GM18867 (cell line): Measurements from ENCODE around the gene MYB.
"Not testable (repeated sequence)": the region's sequence is repeated elsewhere in the genome, so short reads cannot be mapped to it uniquely, and the experiment has no call there.

Source experiments
- ATAC-seq: cut with Tn5 transposase; IDR thresholded peaks from one replicate; pipeline ENCODE4 v1.9.1; 2021; ENCODE audit warnings: mild to moderate bottlenecking, moderate library complexity; ENCODE audit not compliant: unreplicated experiment

The MYB gene

DNA sequence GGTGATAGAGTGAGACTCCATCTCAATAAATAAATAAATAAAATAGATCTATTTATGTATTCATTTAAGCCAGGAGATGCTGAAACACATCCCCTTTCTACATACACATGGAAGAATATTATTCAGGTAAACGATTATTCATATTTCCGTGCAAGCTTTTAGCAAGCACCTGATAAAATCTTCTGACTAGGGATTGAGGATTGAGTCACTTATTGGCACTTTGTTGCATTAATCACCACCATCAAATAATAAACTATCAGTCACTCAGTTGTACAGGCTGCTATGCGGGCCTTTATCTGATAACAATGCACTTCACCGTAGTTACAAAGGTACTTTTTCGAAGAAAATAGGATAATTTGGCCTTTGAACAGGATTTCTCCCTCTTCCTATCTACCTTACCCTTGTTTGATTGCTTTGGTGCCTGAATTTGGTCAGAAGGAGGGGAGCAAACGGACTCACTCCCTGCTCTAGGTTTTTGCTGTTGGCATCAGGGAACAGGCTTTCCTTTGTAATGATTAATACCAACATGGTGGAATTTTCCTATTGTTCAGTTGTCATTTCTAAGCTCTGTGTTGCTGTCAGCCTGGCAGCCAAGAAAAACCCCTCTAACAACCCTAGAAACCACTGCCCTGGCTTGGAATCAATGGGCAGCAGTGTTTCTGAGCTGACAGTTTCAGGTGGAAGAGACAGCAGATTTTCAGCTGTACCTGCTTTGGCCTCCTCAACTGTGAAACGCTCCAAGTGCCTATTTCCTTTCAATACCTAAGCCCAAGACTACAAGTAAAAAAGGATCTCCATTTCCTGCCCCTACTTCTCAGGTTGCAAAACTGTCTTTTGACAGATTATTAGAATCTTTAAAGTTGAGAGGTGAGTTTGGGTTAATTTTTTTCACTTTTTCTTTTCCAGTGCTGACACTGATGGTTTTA is 63.0 kb downstream of the MYB start:
- ATAC-seq, result no peak

DNA sequence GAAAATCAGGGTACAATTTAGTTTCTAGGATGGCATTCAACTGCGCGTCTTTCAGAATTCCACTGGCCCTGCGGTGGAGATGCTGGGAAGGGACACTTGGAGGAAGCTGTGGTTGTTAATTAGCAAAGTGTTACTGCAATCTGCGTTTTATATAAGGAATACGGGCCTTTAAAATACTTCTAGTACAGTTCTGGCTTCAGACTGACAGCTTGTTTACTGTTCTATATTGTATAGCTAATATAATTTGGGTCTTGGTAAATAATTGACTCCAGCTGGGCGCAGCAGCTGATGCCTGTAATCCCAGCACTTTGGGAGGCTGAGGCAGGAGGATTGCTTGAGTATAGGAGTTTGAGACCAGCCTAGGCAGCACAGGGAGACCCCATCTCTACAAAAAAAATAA is 63.7 kb downstream of the MYB start:
- no peak for ATAC-seq

DNA sequence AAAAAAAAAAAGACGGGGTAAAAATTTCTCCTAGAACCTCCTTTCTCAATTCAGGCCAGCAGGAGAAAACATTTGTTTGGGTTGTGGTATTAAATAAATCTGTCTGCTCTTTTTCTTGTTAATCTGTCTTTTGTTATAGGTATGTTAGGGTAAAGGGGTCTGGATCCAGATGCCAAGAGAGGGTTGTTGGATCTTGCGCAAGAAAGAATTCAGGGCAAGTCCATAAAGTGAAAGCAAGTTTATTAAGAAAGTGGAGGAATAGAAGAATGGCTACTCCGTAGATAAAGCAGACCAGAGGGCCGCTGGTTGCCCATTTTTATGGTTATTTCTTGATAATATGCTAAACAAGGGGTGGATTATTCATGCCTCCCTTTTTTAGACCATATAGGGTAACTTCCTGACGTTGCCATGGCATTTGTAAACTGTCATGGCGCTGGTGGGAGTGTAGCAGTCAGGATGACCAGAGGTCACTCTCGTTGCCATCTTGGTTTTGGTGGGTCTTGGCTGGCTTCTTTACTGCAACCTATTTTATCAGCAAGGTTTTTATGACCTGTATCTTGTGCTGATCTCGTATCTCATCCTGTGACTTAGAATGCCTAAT is 65.4 kb downstream of the MYB start:
- ATAC-seq, result not testable (repeated sequence)

DNA sequence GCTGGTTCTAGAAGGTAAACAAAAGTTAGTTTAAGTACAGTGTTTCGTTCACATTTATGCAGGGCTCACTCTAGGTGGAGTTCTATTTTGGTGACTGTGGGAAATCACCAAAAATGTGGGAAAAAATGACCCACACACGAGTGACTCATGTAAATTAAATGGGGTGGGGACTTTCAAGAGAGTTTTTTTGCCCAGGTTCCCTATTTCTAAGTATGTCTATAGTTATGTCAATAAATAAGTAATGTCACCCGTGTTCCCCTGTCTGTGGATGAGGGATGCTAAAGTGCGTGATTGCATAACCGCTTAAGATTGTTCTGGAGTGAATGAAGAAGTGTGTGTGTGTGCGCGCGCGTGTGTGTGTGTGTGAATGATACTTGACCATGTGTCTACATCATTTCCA is 69.1 kb downstream of the MYB start:
- no peak for ATAC-seq

DNA sequence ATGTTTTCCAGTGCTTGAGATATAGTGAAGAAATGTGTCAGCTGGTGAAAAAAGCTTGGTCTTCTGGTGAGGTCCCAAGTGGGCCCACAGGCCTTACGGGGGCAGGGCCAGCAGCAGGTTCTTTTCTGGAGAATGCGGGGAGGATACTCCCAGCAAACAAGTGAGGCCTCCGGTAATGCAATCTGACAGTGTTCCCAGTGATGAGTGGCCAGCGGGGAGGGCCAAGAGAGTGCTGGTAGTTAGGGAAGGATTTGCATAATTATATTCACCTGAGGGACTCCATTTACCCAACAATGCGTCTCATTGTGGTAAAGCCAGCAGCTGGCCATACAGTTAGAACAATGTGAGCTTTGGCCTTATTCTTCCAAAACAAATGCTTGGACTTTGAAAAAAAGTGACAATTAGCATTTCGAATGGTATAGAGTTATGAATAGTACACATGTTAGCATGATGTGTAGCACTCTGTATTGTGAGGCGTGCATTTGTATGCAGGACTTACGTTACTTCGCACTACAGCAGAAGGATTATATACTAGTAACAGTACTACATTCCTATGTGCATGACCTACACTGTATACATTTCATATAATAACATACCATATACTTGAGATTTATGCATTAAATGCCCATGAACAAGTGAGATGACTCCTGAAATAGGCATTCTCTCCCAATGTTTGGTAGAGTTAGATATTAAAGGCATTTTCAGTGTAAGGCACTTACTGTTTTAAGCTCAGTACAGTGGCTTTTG is 69.8 kb downstream of the MYB start:
- no peak for ATAC-seq

DNA sequence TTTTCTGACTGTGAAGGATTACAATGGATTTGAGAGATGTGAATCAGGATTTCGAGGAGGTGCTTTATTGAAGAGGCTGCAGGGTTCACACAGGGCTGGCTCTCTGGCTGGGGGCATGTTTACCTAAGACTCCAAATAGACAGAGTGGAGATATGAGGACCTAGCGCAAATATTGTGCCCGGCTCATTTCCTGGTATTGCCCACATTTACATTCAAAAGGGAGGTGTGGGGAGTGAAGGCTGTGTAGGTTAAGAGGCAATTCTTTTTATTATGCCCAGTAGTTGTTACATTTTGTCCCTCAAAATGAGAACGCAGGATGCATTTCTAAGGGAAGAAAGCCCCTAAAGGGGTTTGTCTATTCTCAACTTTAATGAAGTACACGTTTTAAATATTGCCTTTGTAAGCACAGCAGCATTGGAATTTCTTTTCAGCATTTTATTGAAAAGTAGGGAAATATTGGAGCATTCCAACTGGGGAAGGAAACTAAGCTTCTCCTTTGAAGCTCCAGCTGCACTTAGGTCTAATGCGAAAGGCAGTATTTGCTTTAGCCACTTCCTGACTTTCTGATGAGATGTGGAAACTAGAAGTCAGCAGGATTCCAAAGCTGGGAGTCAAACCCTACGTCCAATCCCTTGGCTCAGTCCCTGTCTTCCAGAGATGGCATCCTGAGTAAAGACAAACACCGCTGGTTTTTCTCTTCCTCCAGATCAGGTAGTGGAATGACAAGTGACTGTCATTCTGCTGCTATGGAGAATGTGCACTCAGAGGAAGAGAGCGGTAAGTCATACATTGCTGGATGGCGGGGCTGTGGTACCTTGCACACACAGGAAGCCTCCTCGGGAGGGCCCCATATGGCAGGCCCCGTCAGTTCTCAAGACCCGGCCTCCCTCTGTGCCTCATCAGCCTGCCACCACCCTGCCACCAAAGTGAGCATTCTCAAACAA is 70.7 kb downstream of the MYB start:
- ATAC-seq, result no peak

DNA sequence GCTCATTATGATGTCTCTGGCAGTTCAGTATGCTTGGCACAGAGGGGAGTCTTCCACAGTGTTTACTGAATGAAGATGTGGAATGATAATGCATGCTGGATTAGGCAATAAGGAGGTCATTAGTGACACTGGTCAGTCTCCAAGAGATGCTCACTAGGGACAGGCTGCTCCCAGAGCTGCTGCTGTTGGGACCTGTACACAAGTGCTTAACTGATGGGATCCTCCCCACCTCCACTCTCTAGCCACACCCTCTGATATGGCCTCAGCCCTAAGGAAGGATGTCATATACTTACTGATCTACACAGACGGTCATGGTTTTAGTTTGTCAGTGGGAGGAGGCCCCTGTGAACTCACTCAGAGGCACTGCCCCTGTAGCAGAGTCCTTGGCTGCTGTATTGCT is 73.4 kb downstream of the MYB start:
- no peak for ATAC-seq

DNA sequence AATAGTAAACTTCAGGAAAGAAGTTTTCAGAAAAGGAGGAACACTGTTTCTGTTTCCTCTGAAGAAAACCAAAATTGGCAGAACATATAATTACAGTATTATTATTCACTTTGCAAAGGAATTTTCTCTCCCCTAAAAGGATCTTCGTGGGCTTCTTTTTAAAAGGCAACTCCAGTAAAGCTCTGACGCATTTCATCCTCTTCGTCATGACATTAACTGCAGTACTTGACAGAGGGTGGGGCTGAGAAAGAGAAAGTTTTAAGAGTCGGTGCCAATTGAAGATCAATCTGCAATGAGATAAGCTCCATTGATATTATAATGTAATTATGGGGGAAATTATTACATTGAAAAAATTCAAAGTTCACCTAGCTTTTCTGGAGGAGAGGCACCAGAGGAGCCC is 75.8 kb downstream of the MYB start:
- ATAC-seq, result no peak

DNA sequence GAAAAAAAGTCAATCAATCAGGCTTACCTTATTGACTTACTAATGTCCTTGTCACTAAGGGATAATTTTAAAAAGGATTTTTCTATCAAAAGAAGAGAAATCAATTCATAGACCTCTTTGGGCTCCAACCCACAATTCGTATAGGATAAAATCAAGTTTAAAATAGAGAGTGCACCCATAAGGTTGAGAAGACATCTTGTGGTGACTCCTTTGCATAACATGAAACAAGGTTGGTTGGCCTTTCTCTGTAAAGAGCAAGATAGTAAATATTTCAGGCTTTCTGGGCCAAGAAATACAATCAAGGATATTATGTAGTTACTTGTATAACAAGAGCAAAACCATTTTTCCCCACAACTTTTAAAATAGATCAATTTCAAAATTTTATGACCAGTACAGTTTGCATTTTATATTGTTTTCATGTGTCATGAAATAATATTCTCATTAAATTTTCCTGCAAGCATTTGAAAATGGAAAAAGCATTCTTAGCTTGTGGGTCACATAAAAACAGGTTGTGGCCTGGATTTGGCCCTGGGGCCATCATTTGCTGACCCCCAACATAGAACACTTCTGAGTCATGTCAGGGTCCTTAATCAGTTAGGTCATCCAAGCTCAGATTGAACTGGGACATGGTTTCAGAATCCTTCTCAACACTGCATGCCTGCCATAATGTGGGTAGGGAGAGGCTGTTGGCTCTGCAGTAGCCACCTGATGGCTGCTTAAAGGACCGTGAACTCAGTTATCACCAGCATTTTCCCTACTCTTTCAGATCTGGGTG is 76.7 kb downstream of the MYB start:
- ATAC-seq, result no peak

DNA sequence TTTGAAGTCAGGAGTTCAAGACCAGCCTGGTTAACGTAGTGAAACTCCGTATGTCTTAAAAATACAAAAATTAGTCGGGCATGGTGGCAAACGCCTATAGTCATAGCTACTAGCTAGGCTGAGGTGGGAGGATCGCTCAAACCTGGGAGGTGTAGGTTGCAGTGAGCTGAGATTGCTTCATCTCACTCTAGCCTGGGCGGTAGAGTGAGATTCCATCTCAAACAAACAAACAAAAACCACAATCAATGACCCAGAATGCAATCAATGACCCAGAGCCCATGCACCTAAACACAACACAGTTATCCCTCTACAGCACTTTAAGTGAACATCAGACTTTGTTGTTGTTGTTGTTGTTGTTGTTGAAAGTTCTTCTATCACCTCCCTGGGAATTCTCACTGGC is 77.9 kb downstream of the MYB start:
- no peak for ATAC-seq

DNA sequence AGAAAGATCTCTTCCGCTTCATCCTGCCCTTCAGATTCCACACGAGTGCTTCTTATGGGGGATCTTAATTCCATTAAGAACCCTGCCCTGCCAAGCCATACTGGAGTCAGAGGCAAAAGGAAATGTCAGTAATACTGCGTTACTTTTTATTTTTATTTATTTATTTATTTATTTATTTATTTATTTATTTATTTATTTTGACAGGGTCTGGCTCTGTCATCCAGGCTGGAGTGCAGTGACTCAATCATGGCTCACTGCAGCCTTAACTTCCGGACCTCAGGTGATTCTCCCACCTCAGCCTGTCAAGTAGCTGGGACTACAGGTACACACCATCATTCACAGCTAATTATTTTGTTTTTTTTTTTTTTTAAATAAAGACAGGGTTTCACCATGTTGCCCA is 79.5 kb downstream of the MYB start:
- no peak for ATAC-seq

DNA sequence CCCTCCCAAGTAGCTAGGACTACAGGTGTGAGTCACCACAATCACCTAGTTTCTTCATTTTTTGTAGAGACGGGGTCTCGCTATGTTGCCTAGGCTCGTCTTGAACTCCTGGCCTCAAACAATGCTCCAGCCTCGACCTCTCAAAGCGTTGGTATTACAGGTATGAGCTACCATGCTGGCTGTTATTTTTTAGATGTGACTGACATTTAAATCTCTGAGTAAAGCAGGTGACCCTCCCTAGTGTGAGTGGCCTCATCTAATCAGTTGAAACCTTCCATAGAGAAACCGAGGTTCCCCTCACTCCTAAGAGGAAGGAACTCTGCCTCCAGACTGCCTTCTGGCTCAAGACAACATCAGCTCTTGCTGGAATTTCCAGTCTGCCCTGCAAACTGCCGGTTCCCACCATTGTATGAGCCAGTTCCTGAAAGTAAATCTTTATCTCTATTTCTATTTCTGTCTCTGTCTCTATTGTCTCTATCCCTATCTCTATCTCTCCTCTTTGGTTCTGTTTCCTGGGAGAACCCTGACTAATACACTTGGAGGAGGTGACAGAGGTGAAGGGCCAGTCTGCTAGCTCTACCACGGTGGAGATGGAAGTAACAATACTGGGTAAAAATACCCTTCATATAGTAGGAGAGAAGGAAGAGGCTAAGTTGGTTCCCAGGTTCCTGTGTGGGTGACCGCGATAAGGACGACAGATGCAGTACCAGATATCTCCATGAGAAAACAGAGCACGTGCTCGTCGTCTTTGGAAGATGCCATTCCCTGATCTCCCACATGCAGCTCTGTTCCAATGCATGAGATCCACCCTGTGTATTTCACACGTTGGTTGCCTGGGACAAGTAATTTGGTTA is 81.0 kb downstream of the MYB start:
- ATAC-seq, result no peak

DNA sequence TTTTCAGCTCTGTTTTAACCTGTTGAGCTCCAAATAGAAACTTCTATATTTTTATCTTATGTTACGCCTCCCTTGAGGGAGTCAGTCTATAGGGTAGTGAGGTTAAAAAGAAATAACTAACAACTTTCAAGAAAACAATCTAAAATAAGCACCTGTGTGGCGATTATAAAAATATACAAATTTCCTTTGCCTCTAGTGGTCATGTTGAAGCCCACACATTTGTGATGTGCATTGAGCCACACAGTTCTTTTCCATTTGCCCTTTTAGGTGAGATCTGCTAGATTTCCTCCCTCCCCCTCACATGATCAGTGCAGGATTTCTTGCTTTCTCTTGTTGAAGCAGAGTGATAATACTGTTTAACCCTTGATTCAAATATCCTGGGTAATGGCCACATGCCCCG is 84.2 kb downstream of the MYB start:
- no peak for ATAC-seq

DNA sequence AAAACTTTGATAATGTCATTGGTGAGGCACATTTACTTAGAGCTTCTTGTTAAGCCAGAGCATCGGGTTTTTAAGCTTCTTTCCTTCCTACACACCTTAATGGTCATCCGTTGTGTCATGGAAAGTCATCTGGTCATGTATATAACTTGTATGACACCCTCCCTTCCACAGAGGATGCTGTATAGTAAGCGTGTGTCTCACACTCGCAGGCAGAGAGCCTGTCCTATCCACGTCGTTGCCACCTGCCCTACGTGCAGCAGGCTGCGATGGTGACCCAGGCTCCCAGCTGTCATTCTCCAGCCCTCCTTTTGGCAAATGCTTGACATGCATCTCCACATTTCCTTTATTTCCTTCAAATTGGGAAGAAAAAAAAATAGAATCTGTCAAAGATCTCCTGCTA is 85.6 kb downstream of the MYB start:
- no peak for ATAC-seq

DNA sequence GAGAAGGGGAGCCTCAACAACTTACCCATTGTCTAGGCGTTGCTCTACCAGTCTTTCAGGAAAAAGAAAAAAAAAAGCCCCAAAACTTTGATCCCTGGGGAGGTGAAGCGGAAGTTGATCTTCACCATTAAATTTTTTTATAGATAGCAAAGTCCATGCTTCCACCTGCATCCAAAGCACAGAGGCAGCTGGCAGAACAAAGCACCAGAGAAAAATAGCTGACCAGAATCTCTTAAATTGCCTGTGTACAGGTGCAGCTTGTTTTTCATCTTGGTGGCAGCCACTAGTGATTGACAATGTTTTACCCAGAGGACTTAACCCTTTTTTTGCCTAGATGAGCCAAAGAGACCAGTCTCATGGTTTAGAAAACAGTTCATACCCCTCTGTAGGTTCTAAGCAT is 86.0 kb downstream of the MYB start:
- no peak for ATAC-seq

DNA sequence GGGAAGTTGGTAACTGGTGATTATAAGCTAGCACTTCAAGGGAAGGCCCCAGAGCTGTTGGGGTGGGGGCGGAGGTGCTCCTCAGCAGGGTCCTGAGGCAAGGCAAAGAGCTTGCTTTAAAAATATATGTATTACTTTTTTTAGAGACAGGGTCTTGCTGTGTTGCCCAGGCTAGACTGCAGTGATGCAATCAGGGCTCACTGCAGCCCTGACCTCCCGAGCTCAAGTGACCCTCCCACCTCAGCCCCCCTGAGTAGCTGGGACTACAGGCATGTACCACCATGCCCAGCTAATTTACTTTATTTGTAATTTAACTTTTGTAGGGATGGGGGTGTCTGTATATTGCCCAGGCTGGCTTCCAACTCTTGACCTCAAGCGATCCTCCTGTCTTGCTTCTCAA is 87.2 kb downstream of the MYB start:
- no peak for ATAC-seq

DNA sequence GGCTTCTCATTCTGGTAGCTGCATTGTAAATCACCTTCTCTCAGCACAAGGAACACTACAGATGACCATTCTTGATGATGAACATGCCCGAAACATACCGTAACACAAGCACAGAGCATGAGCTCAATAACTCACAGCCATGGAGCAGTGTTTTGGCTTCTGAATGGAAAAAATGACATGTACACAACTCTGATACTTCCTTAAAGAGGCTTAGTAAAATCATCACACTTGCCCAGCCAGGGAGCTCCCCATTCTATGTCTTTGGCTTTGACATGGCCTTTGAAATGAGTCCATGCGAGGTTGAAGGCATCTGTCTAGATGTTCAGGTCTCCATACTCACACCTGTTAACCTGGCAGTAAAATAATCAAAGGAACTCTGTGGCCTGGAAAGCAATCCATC is 87.6 kb downstream of the MYB start:
- ATAC-seq, result no peak
